ENCODE data around the gene GNAS-AS1. TPM values are rescaled to one million over a fixed set of nuclear protein-coding genes. Genes with fewer than 3 reads are reported as not detected.
A peak's percentile ranks its signal among the peaks of the same experiment; 100 is the strongest.

The GNAS-AS1 gene
- total RNA-seq, 6 experiments from 2014 or later, result 1.0 to 1.5 (median 1.3) TPM

DNA sequence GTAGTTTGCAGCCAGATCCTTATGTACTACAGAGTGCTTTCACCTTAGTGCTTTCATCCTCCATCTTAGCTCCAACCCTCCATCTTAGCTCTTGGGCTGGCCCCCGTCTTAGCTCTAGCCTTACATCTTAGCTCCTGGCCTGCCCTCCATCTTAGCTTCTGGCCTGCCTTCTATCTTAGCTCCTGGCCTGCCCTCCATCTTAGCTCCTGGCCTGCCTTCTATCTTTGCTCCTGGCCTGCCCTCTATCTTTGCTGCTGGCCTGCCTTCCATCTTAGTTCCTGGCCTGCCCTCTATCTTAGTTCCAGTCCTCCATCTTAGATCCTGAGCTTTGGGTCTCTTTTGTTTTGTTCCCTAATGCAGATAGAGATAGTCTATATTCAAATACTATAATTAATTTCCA, 23.8 kb upstream of the GNAS-AS1 start:
- no peaks in the 10 kb centered on the region for H3K9me3 Mint-ChIP-seq
- DNase-seq, result no peak
- no peak overlapping the region; the same call in 1 of the 2 replicates for H3K27ac Mint-ChIP-seq
- peaks cover 25% of the 10 kb centered on the region for H3K4me1 Mint-ChIP-seq (ENCODE audit: low read depth)
- no peak overlapping the region for H3K4me3 Mint-ChIP-seq
- H3K36me3 Mint-ChIP-seq (ENCODE audit: low read depth), result no peaks in the 10 kb centered on the region
- TF ChIP-seq, protein P1, sequence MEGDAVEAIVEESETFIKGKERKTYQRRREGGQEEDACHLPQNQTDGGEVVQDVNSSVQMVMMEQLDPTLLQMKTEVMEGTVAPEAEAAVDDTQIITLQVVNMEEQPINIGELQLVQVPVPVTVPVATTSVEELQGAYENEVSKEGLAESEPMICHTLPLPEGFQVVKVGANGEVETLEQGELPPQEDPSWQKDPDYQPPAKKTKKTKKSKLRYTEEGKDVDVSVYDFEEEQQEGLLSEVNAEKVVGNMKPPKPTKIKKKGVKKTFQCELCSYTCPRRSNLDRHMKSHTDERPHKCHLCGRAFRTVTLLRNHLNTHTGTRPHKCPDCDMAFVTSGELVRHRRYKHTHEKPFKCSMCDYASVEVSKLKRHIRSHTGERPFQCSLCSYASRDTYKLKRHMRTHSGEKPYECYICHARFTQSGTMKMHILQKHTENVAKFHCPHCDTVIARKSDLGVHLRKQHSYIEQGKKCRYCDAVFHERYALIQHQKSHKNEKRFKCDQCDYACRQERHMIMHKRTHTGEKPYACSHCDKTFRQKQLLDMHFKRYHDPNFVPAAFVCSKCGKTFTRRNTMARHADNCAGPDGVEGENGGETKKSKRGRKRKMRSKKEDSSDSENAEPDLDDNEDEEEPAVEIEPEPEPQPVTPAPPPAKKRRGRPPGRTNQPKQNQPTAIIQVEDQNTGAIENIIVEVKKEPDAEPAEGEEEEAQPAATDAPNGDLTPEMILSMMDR (IDR thresholded peaks at IDR 0.05), result no peak
- H3K27me3 Mint-ChIP-seq (ENCODE audit: insufficient read depth), result peaks cover 14% of the 10 kb centered on the region

DNA sequence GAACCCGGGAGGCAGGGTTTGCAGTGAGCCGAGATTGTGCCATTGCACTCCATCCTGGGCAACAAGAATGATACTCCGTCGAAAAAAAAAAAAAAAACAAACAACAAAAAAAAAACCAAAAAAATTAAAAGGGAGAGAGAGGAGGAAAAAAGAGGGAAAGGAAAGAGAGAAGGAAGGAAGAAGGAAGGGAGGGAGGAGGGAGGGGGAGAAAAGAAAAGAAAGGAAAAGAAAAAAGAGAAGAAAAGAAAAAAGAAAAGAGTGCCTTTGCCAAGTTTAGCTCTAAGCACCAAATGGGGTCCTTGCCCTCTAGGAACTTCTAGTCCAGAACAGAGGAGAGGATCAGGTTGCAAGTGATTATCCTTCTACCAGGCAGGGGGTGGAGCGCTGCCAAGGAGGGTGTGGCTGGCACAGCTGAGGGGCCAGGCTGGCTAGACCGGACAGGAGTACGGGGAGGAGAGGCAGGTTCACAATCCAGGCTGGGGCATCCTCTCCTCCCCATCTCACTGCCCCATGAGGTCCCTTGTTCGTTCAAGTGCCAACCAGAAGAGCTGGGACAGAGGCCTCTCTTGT, 20.9 kb upstream of the GNAS-AS1 start:
- Mint-ChIP-seq H3K4me1 (ENCODE audit: low read depth) (peaks cover 21% of the 10 kb centered on the region), H3K27ac (no peak overlapping the region), H3K4me3 (no peak overlapping the region), H3K36me3 (ENCODE audit: low read depth) (no peaks in the 10 kb centered on the region), H3K9me3 (no peaks in the 10 kb centered on the region), H3K27me3 (ENCODE audit: insufficient read depth) (peaks cover 12% of the 10 kb centered on the region)
- TF ChIP-seq, protein P1 (IDR thresholded peaks at IDR 0.05), result no peak
- no peak for DNase-seq

DNA sequence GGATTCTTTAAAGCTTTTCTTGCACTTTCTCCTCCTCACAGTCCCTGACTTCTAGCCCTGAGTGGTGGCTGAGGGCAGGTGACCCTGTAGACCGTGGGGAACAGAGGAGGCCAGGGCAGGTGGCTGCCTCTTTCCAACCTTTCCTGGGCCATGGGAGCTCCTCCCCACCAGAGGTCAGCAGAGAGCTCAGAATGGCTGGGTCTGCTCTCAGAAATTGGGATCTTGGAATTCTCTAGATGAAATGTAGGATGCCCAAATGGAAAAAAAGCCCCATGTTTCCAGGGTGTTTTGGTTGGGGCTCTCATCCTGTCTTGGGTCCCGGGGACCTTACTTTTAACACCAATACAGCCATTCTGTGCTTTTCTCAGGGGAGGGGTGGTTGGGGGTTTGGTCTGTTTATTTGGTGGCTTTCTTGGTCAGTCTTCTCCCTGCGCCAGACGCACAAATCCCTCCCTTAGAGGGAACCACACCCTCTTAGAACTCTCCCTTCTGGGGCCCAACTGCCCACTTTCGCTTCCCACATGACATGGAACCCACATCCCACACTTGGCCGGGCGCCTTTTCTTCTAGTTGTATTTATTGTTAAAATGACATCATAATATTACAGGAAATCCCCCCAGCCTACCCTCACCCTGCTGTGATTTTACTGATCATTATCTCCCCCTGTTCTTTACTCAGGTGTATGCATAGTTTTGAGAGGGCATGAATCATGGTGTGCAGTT, 19.8 kb upstream of the GNAS-AS1 start:
- DNase-seq, result peak; percentile 43
- H3K4me3 Mint-ChIP-seq, result no peak overlapping the region
- TF ChIP-seq, protein P1 (IDR thresholded peaks at IDR 0.05), result peak; percentile 90
- H3K27ac Mint-ChIP-seq, result no peak overlapping the region
- no peaks in the 10 kb centered on the region for H3K36me3 Mint-ChIP-seq (ENCODE audit: low read depth)
- H3K27me3 Mint-ChIP-seq (ENCODE audit: insufficient read depth), result peaks cover 16% of the 10 kb centered on the region
- no peaks in the 10 kb centered on the region for H3K9me3 Mint-ChIP-seq
- H3K4me1 Mint-ChIP-seq (ENCODE audit: low read depth), result peaks cover 9% of the 10 kb centered on the region

DNA sequence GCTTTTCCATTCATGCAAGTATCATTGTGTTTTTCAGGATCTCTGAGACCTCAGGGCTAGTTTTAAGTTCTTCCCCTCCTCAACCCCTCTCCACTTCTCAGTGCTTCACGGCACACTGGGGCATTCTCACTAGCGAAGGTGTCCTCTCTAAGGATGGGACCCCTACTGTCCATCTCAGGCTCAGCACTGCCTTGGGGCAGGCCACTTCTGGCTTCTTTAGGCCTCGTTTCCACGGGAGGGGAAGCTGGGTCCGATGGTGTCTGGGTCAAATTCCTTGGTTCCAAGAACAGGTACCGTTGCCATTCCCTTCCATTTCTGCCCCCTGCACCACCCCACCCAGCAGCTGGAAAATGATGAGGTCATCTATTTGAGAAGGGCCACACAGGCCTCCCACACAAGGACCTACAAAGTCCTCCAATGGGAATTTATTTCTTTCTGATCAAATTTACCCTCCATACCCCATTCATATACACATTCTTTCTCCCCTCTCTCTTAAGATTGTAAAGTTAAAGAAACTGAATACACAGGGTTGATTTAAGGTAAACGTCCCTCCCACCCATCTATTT, 19.0 kb upstream of the GNAS-AS1 start:
- Mint-ChIP-seq H3K9me3 (no peaks in the 10 kb centered on the region), H3K36me3 (ENCODE audit: low read depth) (no peaks in the 10 kb centered on the region), H3K4me3 (no peak overlapping the region), H3K27ac (no peak overlapping the region), H3K4me1 (ENCODE audit: low read depth) (peaks cover 6% of the 10 kb centered on the region; the same call in 1 of the 2 replicates), H3K27me3 (ENCODE audit: insufficient read depth) (peaks cover 16% of the 10 kb centered on the region)
- no peak for DNase-seq
- TF ChIP-seq, protein P1 (IDR thresholded peaks at IDR 0.05), result no peak

DNA sequence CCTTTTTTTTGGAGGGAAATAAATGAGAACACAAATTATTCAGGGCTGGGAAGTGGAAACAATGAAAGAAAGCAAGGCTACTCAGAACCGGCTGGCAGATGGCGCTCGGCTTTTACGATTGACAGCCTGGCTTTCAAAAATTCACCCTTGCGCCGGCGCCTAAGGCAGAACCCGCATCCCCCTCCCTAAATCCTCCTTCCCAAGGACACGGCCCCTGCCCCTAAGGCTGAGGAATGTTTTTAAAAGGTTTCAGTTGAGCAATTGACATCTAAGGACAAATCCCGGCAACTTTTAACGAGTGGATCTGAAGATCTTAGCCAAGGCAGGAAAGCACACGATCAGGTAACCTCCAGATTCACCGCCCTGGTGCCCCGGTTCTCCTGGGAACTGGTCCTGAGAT, 18.1 kb upstream of the GNAS-AS1 start:
- peak overlapping the region; percentile 41; the same call in 1 of the 2 replicates for H3K4me3 Mint-ChIP-seq
- no peak overlapping the region for H3K27ac Mint-ChIP-seq
- H3K27me3 Mint-ChIP-seq (ENCODE audit: insufficient read depth), result peaks cover 19% of the 10 kb centered on the region

More for the DNA sequence above, 18.1 kb upstream of the GNAS-AS1 start:
- TF ChIP-seq, protein P1 (IDR thresholded peaks at IDR 0.05), result peak; percentile 51; the same call in 1 of the 2 replicates
- Mint-ChIP-seq H3K36me3 (ENCODE audit: low read depth) (no peaks in the 10 kb centered on the region), H3K9me3 (no peaks in the 10 kb centered on the region), H3K4me1 (ENCODE audit: low read depth) (peaks cover 5% of the 10 kb centered on the region; the same call in 1 of the 2 replicates)
- DNase-seq, result no peak
